ENCODE results near the gene SPRY4.
"Not testable (repeated sequence)": the region's sequence is repeated elsewhere in the genome, so short reads cannot be mapped to it uniquely, and the experiment has no call there.

The SPRY4 gene

GRCh38 chr5:142324871-142325724 is at the start of gene SPRY4:
Gene SPRY4, minus strand, starts transcription at chr5:142325021. Its CDS starts 9,913 bp downstream, at chr5:142315108.
- DNase-seq, result peak; percentile 84

- no peak for DNase-seq
Measured at GRCh38 chr5:142368529-142368928, 43.7 kb upstream of the SPRY4 start.

GRCh38 chr5:142366007-142366406 is 41.2 kb upstream of the SPRY4 start:
- DNase-seq, result no peak

- no peak for DNase-seq
Measured at GRCh38 chr5:142364251-142365145, 39.7 kb upstream of the SPRY4 start.

- no peak for DNase-seq
Measured at GRCh38 chr5:142363619-142363963, 38.8 kb upstream of the SPRY4 start.

- not testable (repeated sequence) for DNase-seq
Measured at GRCh38 chr5:142362193-142362592, 37.4 kb upstream of the SPRY4 start.

- no peak for DNase-seq
Measured at GRCh38 chr5:142360607-142361120, 35.8 kb upstream of the SPRY4 start.

- DNase-seq, result no peak
Measured at GRCh38 chr5:142360051-142360498, 35.3 kb upstream of the SPRY4 start.

GRCh38 chr5:142358648-142359047 is 33.8 kb upstream of the SPRY4 start:
- no peak for DNase-seq

- DNase-seq, result no peak
Measured at GRCh38 chr5:142358121-142358520, 33.3 kb upstream of the SPRY4 start.

GRCh38 chr5:142357469-142358090 is 32.8 kb upstream of the SPRY4 start:
- peak; percentile 9 for DNase-seq

GRCh38 chr5:142356716-142357468 is 32.1 kb upstream of the SPRY4 start:
- DNase-seq, result peak; percentile 90

GRCh38 chr5:142356349-142356715 is 31.5 kb upstream of the SPRY4 start:
- no peak for DNase-seq

GRCh38 chr5:142353071-142353472 is 28.3 kb upstream of the SPRY4 start:
- no peak for DNase-seq

- DNase-seq, result no peak
Measured at GRCh38 chr5:142350021-142350420, 25.2 kb upstream of the SPRY4 start.

- no peak for DNase-seq
Measured at GRCh38 chr5:142346706-142347105, 21.9 kb upstream of the SPRY4 start.

- not testable (repeated sequence) for DNase-seq
Measured at GRCh38 chr5:142344915-142345314, 20.1 kb upstream of the SPRY4 start.

- no peak for DNase-seq
Measured at GRCh38 chr5:142343531-142343930, 18.7 kb upstream of the SPRY4 start.

GRCh38 chr5:142342128-142342981 is 17.5 kb upstream of the SPRY4 start:
- DNase-seq, result no peak

- DNase-seq, result no peak
Measured at GRCh38 chr5:142339781-142340180, 15.0 kb upstream of the SPRY4 start.

- DNase-seq, result no peak
Measured at GRCh38 chr5:142334538-142334937, 9.7 kb upstream of the SPRY4 start.

Measured in CD4-positive, alpha-beta T cell treated with Interleukin-17A for 1 hour (primary cell).